ENCODE results near the gene NOL4L. TPM values are rescaled to one million over a fixed set of nuclear protein-coding genes. Genes with fewer than 3 reads are reported as not detected.
"Not testable (repeated sequence)": the region's sequence is repeated elsewhere in the genome, so short reads cannot be mapped to it uniquely, and the experiment has no call there.

The NOL4L gene
- polyA plus RNA-seq, 1 donor (not counting 4 experiments of a cell fraction or from before 2014, with no cell fraction given): 1.0 TPM

- H3K4me2 ChIP-seq (ENCODE audit: control insufficient read depth, extremely low read depth, insufficient read depth, low read depth, low read length): no peak overlapping the region
- no peaks in the 10 kb centered on the region for H3K9me1 ChIP-seq (ENCODE audit: control insufficient read depth, extremely low read depth, insufficient read depth, low read length)
- H3K27ac ChIP-seq (ENCODE audit: control insufficient read depth, insufficient read depth, low read length): no peak overlapping the region
- no peak overlapping the region for H3K4me3 ChIP-seq (ENCODE audit: control insufficient read depth in 2 of 3, extremely low read depth in 1 of 3, insufficient read depth in 2 of 3, low read depth in 1 of 3, low read length in 3 of 3)
- H3K36me3 ChIP-seq (ENCODE audit: control insufficient read depth in 2 of 2, extremely low read depth in 1 of 2, insufficient read depth in 2 of 2, low read length in 2 of 2): no peaks in the 10 kb centered on the region
- FAIRE-seq (no peak), DNase-seq (ENCODE audit: low read depth, low spot score) (no peak)
- H3K4me1 ChIP-seq (ENCODE audit: control insufficient read depth, extremely low read depth, insufficient read depth, low read length): no peaks in the 10 kb centered on the region
- dilution Hi-C loops (cut with MboI; ENCODE audit: extremely low pct_ligation_motif_present, low sequenced_read_pairs): no loop called here
- H3K9me3 ChIP-seq (ENCODE audit: control insufficient read depth, low read depth, low read length): no peaks in the 10 kb centered on the region
- H3K27me3 ChIP-seq (ENCODE audit: control insufficient read depth, extremely low read depth, insufficient read depth, low read length): peaks cover 31% of the 10 kb centered on the region
- no peak overlapping the region for H3K9ac ChIP-seq (ENCODE audit: control insufficient read depth, extremely low read depth, insufficient read depth, low read length)
- no peak overlapping the region for H2AFZ ChIP-seq (ENCODE audit: control insufficient read depth, low read length)
- no peaks in the 10 kb centered on the region for H3K79me2 ChIP-seq (ENCODE audit: control insufficient read depth, insufficient read depth, low read length)
- TF ChIP-seq, protein P1, sequence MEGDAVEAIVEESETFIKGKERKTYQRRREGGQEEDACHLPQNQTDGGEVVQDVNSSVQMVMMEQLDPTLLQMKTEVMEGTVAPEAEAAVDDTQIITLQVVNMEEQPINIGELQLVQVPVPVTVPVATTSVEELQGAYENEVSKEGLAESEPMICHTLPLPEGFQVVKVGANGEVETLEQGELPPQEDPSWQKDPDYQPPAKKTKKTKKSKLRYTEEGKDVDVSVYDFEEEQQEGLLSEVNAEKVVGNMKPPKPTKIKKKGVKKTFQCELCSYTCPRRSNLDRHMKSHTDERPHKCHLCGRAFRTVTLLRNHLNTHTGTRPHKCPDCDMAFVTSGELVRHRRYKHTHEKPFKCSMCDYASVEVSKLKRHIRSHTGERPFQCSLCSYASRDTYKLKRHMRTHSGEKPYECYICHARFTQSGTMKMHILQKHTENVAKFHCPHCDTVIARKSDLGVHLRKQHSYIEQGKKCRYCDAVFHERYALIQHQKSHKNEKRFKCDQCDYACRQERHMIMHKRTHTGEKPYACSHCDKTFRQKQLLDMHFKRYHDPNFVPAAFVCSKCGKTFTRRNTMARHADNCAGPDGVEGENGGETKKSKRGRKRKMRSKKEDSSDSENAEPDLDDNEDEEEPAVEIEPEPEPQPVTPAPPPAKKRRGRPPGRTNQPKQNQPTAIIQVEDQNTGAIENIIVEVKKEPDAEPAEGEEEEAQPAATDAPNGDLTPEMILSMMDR (optimal IDR thresholded peaks at IDR 0.05 in 1 of 3, IDR thresholded peaks at IDR 0.05 in 1 of 3, conservative IDR thresholded peaks at IDR 0.05 in 1 of 3; ENCODE audit: extremely low read depth in 1 of 3, insufficient read depth in 2 of 3, low read length in 3 of 3): no peak
- no peak for TF ChIP-seq EZH2 (IDR thresholded peaks at IDR 0.05; ENCODE audit: low read length)
- H4K20me1 ChIP-seq (ENCODE audit: control insufficient read depth, extremely low read depth, insufficient read depth, low read length): no peaks in the 10 kb centered on the region
These were observed 6.2 kb downstream of the NOL4L start for GRCh38 chr20:32578840-32579390.

DNA sequence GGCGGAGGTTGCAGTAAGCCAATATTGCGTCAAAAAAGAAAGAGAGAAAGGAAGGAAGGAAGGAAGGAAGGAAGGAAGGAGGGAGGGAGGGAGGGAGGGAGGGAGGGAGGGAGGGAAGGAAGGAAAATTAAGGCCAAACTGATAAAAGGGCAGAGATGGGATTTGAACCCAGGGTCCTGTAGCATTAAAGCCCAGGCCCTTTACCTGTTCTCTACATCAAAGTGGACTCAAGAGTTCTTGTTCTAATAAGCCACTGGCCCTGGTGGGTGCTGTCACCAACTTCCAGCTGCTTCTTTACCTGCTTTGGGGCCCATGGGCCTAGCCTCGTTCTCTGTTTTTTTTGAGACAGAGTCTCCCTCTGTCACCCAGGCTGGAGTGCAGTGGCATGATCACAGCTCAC lies 7.1 kb downstream of the NOL4L start:
- dilution Hi-C loops (cut with MboI; ENCODE audit: extremely low pct_ligation_motif_present, low sequenced_read_pairs); H3K9me1 ChIP-seq (ENCODE audit: control insufficient read depth, extremely low read depth, insufficient read depth, low read length); H3K36me3 ChIP-seq (ENCODE audit: control insufficient read depth in 2 of 2, extremely low read depth in 1 of 2, insufficient read depth in 2 of 2, low read length in 2 of 2); H3K9me3 ChIP-seq (ENCODE audit: control insufficient read depth, low read depth, low read length); H3K9ac ChIP-seq (ENCODE audit: control insufficient read depth, extremely low read depth, insufficient read depth, low read length); H4K20me1 ChIP-seq (ENCODE audit: control insufficient read depth, extremely low read depth, insufficient read depth, low read length); FAIRE-seq; H3K4me1 ChIP-seq (ENCODE audit: control insufficient read depth, extremely low read depth, insufficient read depth, low read length); H3K79me2 ChIP-seq (ENCODE audit: control insufficient read depth, insufficient read depth, low read length); H3K4me2 ChIP-seq (ENCODE audit: control insufficient read depth, extremely low read depth, insufficient read depth, low read depth, low read length); DNase-seq (ENCODE audit: low read depth, low spot score); H3K4me3 ChIP-seq (ENCODE audit: control insufficient read depth in 2 of 3, extremely low read depth in 1 of 3, insufficient read depth in 2 of 3, low read depth in 1 of 3, low read length in 3 of 3); H3K27ac ChIP-seq (ENCODE audit: control insufficient read depth, insufficient read depth, low read length); H2AFZ ChIP-seq (ENCODE audit: control insufficient read depth, low read length): not testable (repeated sequence)
- peaks cover 31% of the 10 kb centered on the region for H3K27me3 ChIP-seq (ENCODE audit: control insufficient read depth, extremely low read depth, insufficient read depth, low read length)

DNA sequence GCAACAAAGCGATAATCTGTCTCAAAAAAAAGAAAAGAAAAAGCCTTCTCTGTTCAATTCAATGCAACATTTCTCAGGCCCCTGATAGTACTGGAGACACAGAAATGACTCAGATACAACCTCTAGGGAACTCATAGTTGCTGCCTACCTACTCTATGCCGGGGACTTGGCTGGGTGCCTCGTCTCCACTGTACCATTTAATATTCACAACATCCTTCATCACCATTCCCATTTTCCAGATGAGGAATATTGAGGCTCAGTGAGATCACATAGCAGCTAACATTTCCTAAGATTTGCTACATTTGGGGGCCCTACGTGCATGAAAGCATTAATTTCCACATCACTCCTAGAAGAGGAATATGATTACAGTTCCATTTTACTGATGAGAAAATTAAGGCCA lies 7.5 kb downstream of the NOL4L start:
- no peaks in the 10 kb centered on the region for H4K20me1 ChIP-seq (ENCODE audit: control insufficient read depth, extremely low read depth, insufficient read depth, low read length)
- FAIRE-seq (no peak), DNase-seq (ENCODE audit: low read depth, low spot score) (no peak)
- H3K4me2 ChIP-seq (ENCODE audit: control insufficient read depth, extremely low read depth, insufficient read depth, low read depth, low read length): no peak overlapping the region
- H3K36me3 ChIP-seq (ENCODE audit: control insufficient read depth in 2 of 2, extremely low read depth in 1 of 2, insufficient read depth in 2 of 2, low read length in 2 of 2): no peaks in the 10 kb centered on the region
- no peak overlapping the region for H3K9ac ChIP-seq (ENCODE audit: control insufficient read depth, extremely low read depth, insufficient read depth, low read length)
- dilution Hi-C loops (cut with MboI; ENCODE audit: extremely low pct_ligation_motif_present, low sequenced_read_pairs): no loop called here
- peaks cover 28% of the 10 kb centered on the region for H3K27me3 ChIP-seq (ENCODE audit: control insufficient read depth, extremely low read depth, insufficient read depth, low read length)
- H3K27ac ChIP-seq (ENCODE audit: control insufficient read depth, insufficient read depth, low read length): no peak overlapping the region
- H2AFZ ChIP-seq (ENCODE audit: control insufficient read depth, low read length): no peak overlapping the region
- H3K79me2 ChIP-seq (ENCODE audit: control insufficient read depth, insufficient read depth, low read length): no peaks in the 10 kb centered on the region
- H3K4me1 ChIP-seq (ENCODE audit: control insufficient read depth, extremely low read depth, insufficient read depth, low read length): no peaks in the 10 kb centered on the region
- H3K9me3 ChIP-seq (ENCODE audit: control insufficient read depth, low read depth, low read length): no peaks in the 10 kb centered on the region
- no peak overlapping the region for H3K4me3 ChIP-seq (ENCODE audit: control insufficient read depth in 2 of 3, extremely low read depth in 1 of 3, insufficient read depth in 2 of 3, low read depth in 1 of 3, low read length in 3 of 3)
- no peaks in the 10 kb centered on the region for H3K9me1 ChIP-seq (ENCODE audit: control insufficient read depth, extremely low read depth, insufficient read depth, low read length)
- no peak for TF ChIP-seq EZH2 (IDR thresholded peaks at IDR 0.05; ENCODE audit: low read length)
- TF ChIP-seq, protein P1 (optimal IDR thresholded peaks at IDR 0.05 in 1 of 3, IDR thresholded peaks at IDR 0.05 in 1 of 3, conservative IDR thresholded peaks at IDR 0.05 in 1 of 3; ENCODE audit: extremely low read depth in 1 of 3, insufficient read depth in 2 of 3, low read length in 3 of 3): no peak

Data from keratinocyte (primary cell).